Measurements from ENCODE around the gene MOGAT2. TPM values are rescaled to one million over a fixed set of nuclear protein-coding genes. Genes with fewer than 3 reads are reported as not detected.
"Not testable (repeated sequence)": the region's sequence is repeated elsewhere in the genome, so short reads cannot be mapped to it uniquely, and the experiment has no call there.

MOGAT2 gene
- total and polyA plus RNA-seq, 5 experiments from 2014 or later: not detected

DNA sequence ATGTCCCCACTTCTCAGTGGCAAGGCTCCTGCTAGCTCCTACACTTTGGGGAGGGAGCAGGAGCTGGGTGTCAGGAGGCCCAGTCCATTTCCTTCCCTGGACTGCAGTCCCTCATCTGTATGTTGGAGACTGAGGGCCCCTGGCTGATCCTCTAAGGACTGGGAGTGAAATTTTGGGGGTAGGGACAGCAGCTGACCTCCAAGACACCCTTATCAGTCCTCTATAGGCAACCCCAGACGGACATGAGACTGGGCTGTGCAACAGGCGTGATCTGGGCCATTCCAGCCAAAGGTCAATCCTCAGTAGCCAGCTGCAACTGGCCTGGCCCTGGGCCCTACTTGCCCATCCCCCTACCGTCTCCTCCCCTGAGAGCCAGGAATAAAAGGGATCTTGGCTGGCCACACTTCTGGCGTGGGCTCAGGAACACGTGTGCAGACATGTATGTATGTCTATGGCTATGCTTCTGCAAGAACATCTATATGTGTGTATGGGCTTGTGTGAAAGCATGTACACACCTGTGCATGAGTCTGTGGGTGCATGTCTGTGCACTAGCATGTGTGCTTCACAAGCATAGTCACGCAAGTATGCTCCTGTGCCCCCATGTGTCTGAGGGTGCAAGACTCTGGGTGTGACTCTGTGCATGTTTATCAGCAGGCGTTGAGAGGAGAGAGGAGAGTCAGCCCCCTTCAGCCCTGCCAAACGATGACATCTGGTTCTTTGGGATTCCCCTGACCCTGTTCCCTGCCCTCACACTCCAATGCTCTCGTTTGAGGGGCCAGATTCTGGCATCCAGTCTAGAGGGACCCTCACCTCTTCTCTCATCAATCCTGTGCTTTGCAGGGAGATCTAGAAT, 26.3 kb downstream of the MOGAT2 start:
- peaks cover 0 to 5% (median 0%) of the 10 kb centered on the region in 9 donors for H3K9me3 Mint-ChIP-seq
- POLR2A ChIA-PET: interaction anchor here (0.7 kb wide), 1 partner anchor 37 kb away, joined by 4 read pairs; no protein-coding TSS in a partner anchor
- no peak overlapping the region for H3K27ac Mint-ChIP-seq
- H3K27me3 Mint-ChIP-seq: peaks cover 6 to 40% (median 19%) of the 10 kb centered on the region in 5 donors
- ATAC-seq: no peak
- H3K4me1 Mint-ChIP-seq: no peaks in the 10 kb centered on the region
- no peaks in the 10 kb centered on the region for H3K36me3 Mint-ChIP-seq
- no peak overlapping the region for H3K4me3 Mint-ChIP-seq
- no peak for DNase-seq

DNA sequence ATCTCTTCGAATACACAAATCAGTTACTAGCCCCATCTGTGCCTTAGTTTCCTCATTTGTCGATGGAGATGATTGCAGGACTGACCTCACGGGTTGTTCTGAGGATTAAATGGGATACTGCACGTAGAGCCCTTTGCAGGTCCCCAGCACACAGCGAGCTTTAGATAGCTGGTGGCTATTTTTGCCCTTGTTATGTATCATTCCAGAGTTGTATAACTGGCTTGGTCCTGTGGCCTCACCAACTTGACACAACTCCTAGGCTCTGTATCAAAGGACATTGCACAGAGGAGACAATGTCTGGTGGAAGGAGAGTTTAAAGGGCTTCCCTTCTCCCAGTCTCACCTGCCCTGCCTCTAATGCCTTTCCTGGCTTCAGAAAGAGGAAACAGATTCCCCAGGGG, 28.2 kb downstream of the MOGAT2 start:
- DNase-seq (no peak), ATAC-seq (no peak)
- Mint-ChIP-seq H3K36me3 (no peaks in the 10 kb centered on the region), H3K9me3 (peaks cover 0 to 5% (median 0%) of the 10 kb centered on the region in 9 donors), H3K4me1 (no peaks in the 10 kb centered on the region), H3K27ac (no peak overlapping the region), H3K4me3 (no peak overlapping the region), H3K27me3 (peaks cover 6 to 40% (median 19%) of the 10 kb centered on the region in 5 donors)
- POLR2A ChIA-PET: no interaction called here

DNA sequence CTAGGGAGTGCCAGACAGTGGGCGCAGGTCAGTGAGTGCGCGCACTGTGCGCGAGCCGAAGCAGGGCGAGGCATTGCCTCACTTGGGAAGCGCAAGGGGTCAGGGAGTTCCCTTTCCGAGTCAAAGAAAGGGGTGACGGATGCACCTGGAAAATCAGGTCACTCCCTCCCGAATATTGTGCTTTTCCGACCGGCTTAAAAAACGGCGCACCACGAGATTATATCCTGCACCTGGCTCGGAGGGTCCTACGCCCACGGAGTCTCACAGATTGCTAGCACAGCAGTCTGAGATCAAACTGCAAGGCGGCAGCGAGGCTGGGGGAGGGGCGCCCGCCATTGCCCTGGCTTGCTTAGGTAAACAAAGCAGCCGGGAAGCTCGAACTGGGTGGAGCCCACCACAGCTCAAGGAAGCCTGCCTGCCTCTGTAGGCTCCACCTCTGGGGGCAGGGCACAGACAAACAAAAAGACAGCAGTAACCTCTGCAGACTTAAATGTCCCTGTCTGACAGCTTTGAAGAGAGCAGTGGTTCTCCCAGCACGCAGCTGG, 31.2 kb downstream of the MOGAT2 start:
- H3K27ac Mint-ChIP-seq, H3K36me3 Mint-ChIP-seq, ATAC-seq, H3K9me3 Mint-ChIP-seq, POLR2A ChIA-PET, H3K4me3 Mint-ChIP-seq, DNase-seq, H3K4me1 Mint-ChIP-seq: not testable (repeated sequence)
- H3K27me3 Mint-ChIP-seq: peaks cover 2 to 40% (median 18%) of the 10 kb centered on the region in 5 donors

DNA sequence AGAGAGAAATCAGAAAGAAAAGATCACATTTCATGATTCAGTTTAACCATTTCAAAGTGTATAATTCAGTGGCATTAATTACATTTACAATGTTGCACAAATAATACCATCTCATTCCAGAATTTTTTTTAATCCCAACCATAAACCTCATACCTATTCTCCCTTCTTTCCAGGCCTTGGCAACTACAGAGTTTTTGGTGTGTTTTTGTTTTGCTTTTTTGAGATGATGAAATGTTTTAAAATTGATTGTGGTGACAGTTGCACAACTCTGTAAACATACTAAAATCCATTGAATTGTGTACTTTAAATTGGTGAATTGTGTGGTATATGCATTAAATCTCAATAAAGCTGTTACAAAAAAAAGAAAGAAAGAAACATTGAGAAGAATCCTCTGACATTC, 37.3 kb downstream of the MOGAT2 start:
- H3K27ac Mint-ChIP-seq, H3K4me1 Mint-ChIP-seq, H3K36me3 Mint-ChIP-seq, DNase-seq, H3K4me3 Mint-ChIP-seq, POLR2A ChIA-PET, H3K9me3 Mint-ChIP-seq, H3K27me3 Mint-ChIP-seq, ATAC-seq: not testable (repeated sequence)

DNA sequence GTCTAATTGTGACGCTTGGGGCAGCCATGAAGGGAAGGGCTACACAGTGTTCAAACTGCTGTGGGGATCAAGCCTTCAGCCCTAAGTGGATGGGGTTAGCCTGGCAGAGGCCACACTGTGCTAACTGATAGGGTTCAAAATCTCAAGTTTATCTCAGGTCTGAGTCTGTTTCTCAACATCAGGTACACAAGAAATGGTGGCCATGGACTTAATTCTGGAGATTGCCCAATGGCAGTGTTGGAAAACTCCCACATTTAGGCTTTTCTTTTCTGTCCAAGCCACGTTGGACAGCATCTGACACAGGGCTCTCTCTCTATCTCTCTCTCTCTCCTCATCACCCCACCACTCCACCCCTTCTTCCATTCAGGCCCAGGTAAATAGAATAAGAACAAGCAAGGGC, 40.0 kb downstream of the MOGAT2 start:
- no peaks in the 10 kb centered on the region for H3K36me3 Mint-ChIP-seq
- H3K4me1 Mint-ChIP-seq: peaks cover 0 to 2% (median 0%) of the 10 kb centered on the region in 4 donors
- POLR2A ChIA-PET: no interaction called here
- H3K9me3 Mint-ChIP-seq: peaks cover 0 to 3% (median 0%) of the 10 kb centered on the region in 9 donors
- no peaks in the 10 kb centered on the region for H3K27me3 Mint-ChIP-seq
- ATAC-seq (no peak), DNase-seq (no peak)
- no peak overlapping the region for H3K4me3 Mint-ChIP-seq
- no peak overlapping the region for H3K27ac Mint-ChIP-seq

DNA sequence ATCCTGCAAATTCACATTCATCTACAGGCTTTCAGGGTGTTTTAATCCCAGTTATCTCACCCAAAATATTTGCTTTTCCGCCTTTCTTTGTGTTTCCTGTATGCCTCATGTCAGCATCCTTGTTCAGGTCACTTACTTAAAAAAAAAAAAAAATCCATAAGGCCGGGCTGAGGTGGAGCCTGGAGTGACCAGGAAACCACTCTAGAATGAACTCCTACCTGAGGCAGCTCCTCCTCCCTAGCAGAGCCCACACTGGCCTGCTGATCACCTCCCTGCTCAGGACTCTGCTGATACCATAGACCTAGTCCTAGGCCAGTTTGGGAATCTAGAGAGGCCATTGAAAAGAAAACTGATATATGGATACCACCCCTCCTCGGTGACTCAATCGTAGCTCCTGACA, 42.2 kb downstream of the MOGAT2 start:
- POLR2A ChIA-PET: no interaction called here

DNA sequence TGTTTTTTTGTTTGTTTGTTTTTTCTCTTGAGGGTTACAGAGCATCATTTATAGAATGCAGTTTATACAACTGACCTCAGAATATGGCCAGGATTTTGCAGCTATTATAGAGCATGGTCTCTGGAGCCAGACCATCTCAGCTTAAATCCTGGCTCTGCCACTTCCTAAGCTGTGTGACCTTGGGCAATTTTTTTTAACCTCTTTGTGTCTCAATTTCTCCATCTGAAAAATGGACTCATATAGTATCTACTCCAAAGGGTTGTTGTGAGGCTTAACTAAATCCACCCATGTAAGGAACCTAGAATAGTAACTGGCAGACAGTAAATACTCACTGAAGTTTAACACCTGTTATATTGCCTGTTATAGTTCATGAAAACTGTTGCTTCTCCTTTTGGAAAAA, 42.6 kb downstream of the MOGAT2 start:
- DNase-seq: no peak
- ATAC-seq: no peak
- no peaks in the 10 kb centered on the region for H3K9me3 Mint-ChIP-seq
- no peaks in the 10 kb centered on the region for H3K27me3 Mint-ChIP-seq
- POLR2A ChIA-PET: no interaction called here
- no peaks in the 10 kb centered on the region for H3K36me3 Mint-ChIP-seq
- H3K4me1 Mint-ChIP-seq: peaks cover 0 to 4% (median 0%) of the 10 kb centered on the region in 4 donors
- H3K4me3 Mint-ChIP-seq: no peak overlapping the region
- no peak overlapping the region for H3K27ac Mint-ChIP-seq

More for the DNA sequence above, 42.2 kb downstream of the MOGAT2 start:
- H3K9me3 Mint-ChIP-seq: no peaks in the 10 kb centered on the region
- DNase-seq (no peak), ATAC-seq (no peak)
- peaks cover 0 to 4% (median 0%) of the 10 kb centered on the region in 4 donors for H3K4me1 Mint-ChIP-seq
- no peaks in the 10 kb centered on the region for H3K36me3 Mint-ChIP-seq
- H3K27ac Mint-ChIP-seq: no peak overlapping the region
- no peaks in the 10 kb centered on the region for H3K27me3 Mint-ChIP-seq
- H3K4me3 Mint-ChIP-seq: no peak overlapping the region

DNA sequence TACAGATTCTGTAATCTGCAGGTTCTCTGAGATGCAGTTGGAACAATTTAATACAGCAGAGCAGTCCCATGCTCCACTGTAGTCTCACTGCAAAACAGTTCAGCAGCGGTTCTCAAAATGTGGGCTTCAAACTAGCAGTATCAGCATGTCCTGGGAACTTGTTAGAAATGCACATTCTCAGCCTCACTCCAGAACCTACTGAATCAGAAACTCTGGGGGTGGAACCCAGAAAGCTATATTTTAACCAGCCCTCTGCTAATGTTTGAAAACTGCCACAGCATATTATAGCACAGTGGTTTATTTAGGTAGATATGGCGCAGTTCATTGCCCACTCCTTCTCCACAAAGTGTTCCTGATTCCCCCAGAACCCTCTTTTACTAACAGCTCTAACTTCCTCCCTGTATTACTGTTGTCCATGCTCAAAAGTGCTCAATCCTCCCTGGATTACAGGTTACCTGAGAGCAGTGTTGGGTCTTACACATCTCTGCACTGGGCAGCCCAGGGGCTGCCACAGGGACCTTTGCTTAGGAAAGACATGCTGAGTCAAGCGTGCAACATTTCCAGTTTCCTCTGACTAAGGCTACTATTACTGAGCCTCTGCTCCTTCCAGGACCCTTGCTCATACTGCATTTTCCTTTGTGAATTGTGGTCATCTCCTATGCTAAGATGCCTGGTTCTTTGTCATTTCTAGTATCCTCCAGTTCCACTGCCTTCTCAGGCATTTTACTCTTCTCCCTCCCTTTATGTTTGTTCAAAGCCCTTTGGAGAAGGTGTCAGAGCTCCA, 43.3 kb downstream of the MOGAT2 start:
- no peak for DNase-seq
- peaks cover 0 to 4% (median 0%) of the 10 kb centered on the region in 4 donors for H3K4me1 Mint-ChIP-seq
- H3K36me3 Mint-ChIP-seq: no peaks in the 10 kb centered on the region
- H3K27me3 Mint-ChIP-seq: peaks cover 0 to 2% (median 0%) of the 10 kb centered on the region in 5 donors
- no peak overlapping the region for H3K4me3 Mint-ChIP-seq
- ATAC-seq: no peak
- POLR2A ChIA-PET: no interaction called here
- H3K27ac Mint-ChIP-seq: no peak overlapping the region
- H3K9me3 Mint-ChIP-seq: no peaks in the 10 kb centered on the region

DNA sequence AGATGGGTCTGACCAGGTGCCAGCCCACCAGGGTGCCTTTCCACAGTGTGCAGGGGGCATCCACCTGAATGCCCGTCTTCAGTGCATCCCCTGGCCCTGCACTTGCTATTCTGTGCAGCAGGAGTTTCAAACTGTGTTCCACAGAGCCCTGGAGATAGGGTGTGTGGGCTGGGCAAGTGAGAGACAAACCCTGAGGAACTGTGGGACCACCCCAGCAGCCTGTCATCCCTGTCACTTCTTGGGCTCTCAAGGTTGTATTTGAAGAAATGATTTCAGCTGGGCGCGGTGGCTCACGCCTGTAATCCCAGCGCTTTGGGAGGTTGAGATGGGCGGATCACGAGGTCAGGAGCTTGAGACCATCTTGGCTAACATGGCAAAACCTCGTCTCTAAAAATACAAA, 44.5 kb downstream of the MOGAT2 start:
- DNase-seq (no peak), ATAC-seq (no peak)
- POLR2A ChIA-PET: no interaction called here
- Mint-ChIP-seq H3K4me3 (no peak overlapping the region), H3K4me1 (peaks cover 0 to 4% (median under 1%) of the 10 kb centered on the region in 4 donors), H3K27ac (no peak overlapping the region), H3K9me3 (no peaks in the 10 kb centered on the region), H3K36me3 (no peaks in the 10 kb centered on the region), H3K27me3 (peaks cover 0 to 8% (median 0%) of the 10 kb centered on the region in 5 donors)

DNA sequence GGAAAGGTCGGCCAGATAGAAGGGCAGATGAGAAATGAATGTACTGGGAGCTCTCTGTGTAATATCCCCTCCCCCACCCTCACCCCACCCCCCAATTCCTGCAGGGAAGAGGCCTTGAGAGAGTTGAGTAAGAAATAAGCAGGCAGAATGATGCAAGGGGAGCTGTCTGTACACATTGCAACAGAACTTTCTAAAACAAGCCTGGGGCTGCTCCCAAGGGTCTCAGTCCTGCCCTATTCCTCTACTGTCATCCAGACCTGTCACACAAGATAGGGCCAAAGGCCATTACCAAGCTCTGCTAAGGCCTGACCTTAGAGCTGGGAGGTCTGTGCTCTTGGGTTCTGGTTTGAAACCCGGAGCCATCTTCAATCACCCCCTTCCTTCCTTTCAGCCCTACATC, 45.2 kb downstream of the MOGAT2 start:
- Mint-ChIP-seq H3K4me3 (no peak overlapping the region), H3K36me3 (no peaks in the 10 kb centered on the region), H3K4me1 (peaks cover 3 to 10% (median 6%) of the 10 kb centered on the region in 4 donors), H3K27me3 (peaks cover 0 to 16% (median 0%) of the 10 kb centered on the region in 5 donors), H3K9me3 (no peaks in the 10 kb centered on the region), H3K27ac (no peak overlapping the region)
- POLR2A ChIA-PET: no interaction called here
- no peak for ATAC-seq
- no peak for DNase-seq

DNA sequence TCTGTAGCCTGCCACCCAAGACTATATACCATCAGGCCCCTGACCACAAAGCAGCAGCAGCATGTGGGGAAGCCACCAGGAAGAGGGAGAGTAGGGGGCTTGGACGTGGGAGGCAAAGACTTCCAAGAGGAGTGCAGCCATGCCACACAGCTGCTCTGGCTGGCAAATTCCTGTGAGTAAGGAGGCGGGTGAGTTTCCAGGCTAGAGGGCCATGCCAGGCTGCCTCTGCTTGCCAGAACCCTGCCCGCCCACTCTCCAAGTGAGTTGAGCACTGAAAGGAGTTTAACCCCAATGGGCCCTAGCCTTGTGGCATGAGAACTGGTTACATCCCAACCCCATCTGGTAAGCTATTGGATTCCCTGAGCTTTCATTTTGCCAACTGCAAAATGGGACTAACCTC, 46.2 kb downstream of the MOGAT2 start:
- Mint-ChIP-seq H3K9me3 (no peaks in the 10 kb centered on the region), H3K36me3 (no peaks in the 10 kb centered on the region), H3K4me1 (peaks cover 7 to 12% (median 11%) of the 10 kb centered on the region in 4 donors), H3K27ac (no peak overlapping the region), H3K4me3 (no peak overlapping the region), H3K27me3 (peaks cover 0 to 16% (median 1%) of the 10 kb centered on the region in 5 donors)
- ATAC-seq: no peak
- no peak for DNase-seq
- POLR2A ChIA-PET: no interaction called here

DNA sequence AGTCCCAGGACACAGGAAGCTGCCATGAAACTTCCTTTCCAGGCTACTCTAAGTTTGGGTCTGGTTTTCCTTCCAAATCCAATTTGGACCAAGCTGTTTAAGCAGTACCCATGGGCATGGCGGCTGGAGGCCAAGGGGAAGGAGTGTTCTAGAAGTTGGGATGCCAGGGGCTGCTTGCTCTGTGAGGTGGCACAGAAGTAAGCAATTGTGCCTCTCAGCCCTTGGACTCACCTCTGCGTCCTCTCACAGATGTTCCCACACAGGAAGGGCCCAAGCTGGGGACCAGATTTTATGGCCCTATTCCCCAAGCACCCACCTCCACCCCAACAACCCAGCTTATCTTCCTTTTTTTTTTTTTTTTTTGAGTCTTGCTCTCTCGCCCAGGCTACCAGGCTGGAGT, 47.5 kb downstream of the MOGAT2 start:
- POLR2A ChIA-PET: no interaction called here
- no peak for ATAC-seq
- no peak overlapping the region for H3K4me3 Mint-ChIP-seq

More for the DNA sequence above, 47.5 kb downstream of the MOGAT2 start:
- H3K9me3 Mint-ChIP-seq: no peaks in the 10 kb centered on the region
- H3K27ac Mint-ChIP-seq: no peak overlapping the region
- H3K36me3 Mint-ChIP-seq: no peaks in the 10 kb centered on the region
- no peak for DNase-seq
- H3K4me1 Mint-ChIP-seq: peaks cover 10 to 21% (median 14%) of the 10 kb centered on the region in 4 donors
- H3K27me3 Mint-ChIP-seq: peaks cover 2 to 25% (median 12%) of the 10 kb centered on the region in 5 donors

Measured in naive thymus-derived CD8-positive, alpha-beta T cell (primary cell).